NOMO-1 treated with dmso at 0.1 percent for 144 hours (cell line): ENCODE data around the gene SCP2.

Experiments
- DNase-seq: peaks from one replicate; lab custom pipeline; 2025; ENCODE audit not compliant: unreplicated experiment; lab: John Stamatoyannopoulos, UW

The SCP2 gene

GRCh38 chr1:52927212-52928014, at the start of gene SCP2:
Gene SCP2, plus strand, starts transcription at chr1:52927276. Its CDS starts 121 bp downstream, at chr1:52927397.
- DNase-seq: peak; percentile 11

- DNase-seq: no peak
Observed at GRCh38 chr1:52877554-52877953, 49.5 kb upstream of the SCP2 start.

GRCh38 chr1:52880206-52880605, 46.9 kb upstream of the SCP2 start:
- DNase-seq: no peak

DNA sequence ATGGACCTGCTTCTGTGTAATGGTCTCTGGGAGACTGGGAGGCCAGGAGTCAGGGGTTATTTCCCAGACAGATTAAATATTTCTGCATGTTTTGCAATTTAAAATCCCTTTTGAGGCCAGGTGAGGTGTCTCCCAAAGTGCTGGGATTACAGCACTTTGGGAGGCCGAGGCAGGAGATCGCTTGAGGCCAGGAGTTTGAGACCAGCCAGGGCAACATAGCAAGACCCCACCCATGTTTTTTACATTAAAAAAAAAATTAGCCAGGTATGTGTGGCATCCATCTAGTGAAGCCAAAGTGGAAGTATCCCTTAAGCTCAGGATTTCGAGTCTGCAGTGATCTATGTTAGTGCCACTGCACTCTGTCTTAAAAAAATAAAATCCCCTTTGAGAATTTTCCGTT, 39.6 kb upstream of the SCP2 start:
- no peak for DNase-seq

DNA sequence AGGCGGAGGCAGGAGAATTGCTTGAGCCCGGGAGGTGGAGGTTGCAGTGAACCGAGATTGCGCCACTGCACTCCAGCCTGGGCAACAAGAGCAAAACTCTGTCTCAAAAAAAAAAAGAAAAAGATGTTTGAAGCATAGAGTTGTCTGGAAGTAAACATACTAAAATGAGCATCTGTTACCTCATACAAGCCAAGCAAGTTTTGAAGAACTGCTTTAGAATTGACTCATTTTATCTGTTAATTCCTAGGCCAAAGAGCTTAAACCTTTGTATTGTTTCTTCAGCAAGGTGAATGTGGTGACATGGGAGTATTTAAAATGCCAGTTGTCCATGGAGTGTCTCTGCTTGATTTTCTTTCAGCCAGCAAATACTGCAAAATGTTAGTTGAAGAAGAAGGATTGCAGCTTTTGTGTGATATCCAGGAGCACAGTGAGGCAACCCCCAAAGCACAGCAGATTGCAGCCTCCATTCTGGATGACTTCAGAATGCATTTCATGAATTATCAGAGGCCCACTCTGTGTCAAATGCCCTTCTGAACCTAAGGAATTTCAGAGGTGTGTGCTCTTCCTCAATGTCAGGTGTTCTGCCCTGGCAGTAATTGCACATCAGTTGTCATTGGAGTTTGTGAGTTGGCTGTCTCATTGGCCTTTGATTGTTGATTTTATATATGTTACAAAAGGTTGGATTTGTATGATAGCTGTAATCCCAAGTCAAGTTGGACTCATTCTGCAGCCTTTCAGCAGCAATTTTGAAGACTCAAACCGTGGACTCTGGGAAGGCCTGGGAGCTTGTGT, 34.5 kb upstream of the SCP2 start:
- no peak for DNase-seq

DNA sequence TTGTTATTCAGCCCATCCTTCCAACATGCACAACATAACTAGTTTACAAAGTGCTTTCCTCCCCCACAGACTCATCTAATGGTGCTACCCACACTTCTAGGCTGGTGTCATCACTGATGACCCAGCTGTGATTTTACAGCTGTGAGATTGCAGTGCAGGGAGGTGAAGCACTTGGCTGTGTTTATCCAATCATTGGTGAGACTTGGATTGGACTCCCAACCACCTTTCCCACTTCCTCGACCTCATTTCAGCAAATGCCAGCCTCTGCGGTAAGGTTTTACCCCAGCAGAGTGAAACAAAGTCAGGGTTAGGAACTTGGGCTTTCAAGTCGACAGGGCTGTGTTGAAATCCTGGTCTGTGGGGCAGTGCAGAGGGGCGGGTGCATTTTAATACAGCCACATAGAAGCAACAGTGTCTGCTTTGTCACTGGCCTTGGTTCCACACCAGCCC, 27.6 kb upstream of the SCP2 start:
- peak; percentile 4 for DNase-seq

GRCh38 chr1:52900402-52900801, 26.7 kb upstream of the SCP2 start:
- DNase-seq: no peak

DNA sequence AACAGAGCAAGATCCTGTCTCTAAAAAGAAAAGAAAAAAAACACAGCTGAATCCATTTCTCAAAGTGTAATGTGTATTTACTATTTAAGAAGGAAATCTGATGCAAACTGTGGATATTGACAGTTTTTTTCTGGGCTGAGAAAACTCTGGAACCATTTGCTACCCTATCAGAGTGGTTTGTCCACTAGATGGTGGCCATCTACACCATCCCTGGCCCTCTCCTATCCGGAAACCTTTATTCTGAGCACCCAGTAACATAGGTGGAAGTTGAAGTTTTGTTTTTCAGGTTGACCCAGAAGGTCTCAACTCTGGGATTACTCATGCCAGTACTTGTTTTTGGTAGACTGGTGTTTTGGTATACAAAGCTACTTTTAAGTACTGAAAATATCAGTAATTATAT, 25.7 kb upstream of the SCP2 start:
- no peak for DNase-seq

DNA sequence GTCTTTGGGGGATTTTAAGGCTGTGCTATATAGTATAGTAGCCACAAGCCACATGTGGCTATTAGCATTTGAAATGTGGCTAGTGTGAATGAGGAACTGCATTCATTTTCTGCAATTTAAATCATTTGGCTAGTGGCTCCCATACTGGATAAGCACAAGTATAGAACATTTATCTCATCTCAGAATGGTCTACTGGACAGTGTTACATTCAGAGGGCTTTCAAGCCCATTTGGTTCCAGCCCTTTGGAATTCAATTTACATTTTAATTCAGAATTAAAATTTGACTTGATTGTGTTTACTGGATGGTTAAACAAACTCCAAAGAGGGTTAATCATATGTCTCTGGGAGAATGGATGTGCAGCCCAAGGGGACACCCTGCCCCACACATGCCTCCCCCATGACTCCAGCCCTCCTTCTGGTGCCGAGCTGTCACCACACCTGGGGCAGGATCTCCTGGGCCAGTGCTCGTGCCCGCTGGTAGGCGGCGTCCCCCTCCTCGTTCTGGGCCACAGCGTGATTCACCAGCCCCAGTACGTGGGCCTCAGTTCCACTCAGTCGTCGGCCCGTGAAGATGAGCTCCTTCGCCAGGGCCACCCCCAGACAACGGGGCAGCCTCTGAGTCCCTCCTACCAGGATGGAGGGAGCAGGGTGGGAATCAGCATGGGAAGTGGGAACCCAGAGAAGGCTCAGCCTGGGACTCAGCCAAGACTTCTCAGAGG, 22.7 kb upstream of the SCP2 start:
- no peak for DNase-seq

- no peak for DNase-seq
Observed at GRCh38 chr1:52904927-52905698, 22.0 kb upstream of the SCP2 start.

GRCh38 chr1:52906135-52906603, 20.9 kb upstream of the SCP2 start:
- DNase-seq: no peak

DNA sequence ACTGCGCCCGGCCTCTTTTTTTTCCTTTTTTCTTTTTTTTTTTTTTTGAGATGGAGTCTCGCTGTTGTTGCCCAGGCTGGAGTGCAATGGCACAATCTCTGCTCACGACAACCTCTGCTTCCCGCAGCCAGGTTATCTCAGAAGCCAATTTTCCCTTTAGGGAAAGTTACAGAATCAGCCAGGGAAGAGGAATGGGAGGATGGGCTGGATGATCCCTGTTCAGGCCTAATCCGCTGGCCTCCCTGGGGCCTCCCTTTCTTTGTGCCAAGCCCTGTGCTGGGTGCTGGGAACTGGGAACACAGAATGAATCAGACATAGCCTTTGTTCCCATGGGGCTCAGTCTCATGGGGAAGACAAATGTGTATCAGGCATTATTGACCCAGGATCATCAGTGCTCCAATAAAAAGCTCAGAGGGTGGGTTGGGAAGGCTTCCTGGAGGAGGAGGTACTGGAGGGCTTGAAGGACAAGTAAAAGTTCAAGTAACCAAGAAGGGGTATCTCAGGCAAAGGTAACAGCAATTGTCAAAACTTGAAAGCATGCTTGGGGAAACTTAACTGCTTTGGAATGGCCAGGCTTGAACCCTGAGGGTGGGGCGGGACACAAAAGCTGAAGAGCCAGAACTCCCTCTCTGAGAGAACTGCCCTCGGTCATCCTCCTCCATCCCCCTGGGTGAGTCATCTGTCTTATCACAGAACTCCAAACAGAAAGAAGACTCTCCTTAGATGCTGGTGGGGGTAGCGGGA, 19.8 kb upstream of the SCP2 start:
- no peak for DNase-seq

- no peak for DNase-seq
Observed at GRCh38 chr1:52907812-52908153, 19.3 kb upstream of the SCP2 start.

DNA sequence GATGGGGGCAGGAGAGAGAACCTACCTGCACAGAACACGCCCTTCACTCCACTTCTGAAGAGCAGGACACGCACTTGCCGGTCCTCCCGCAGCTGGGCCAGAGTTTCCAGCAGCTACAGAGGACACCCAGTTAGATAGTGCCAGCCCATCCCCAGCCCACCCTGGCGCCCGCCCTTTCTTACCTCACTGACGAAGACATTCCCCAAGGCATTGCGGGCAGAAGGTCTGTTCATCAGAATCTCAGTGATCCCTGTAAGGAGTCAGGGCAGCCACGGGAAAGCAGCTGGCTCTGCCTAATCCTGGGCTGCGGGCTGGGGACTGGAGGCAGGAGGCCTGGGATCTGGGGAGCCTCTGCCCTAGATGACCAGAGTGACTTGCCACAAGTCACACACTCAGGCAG, 15.5 kb upstream of the SCP2 start:
- DNase-seq: no peak

- no peak for DNase-seq
Observed at GRCh38 chr1:52913014-52913413, 14.1 kb upstream of the SCP2 start.

DNA sequence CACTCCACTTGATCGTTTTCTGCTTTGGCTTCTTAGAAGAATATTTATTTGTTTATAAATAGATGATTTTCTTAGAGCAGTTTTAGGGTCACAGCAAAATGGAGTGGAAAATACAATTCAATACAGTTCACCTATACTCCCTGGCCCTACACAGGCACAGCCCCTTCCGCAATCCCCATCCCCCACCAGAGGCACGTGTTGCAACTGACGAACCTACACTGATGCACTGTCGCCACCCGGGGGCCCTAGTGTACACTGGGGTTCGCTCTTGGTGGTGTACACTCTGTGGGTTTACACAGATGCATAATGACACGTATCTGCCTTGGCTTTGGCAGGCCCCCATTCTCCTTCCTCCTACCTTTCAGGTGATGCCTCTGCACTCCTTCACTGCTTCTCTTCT, 13.5 kb upstream of the SCP2 start:
- no peak for DNase-seq

GRCh38 chr1:52914463-52914862, 12.6 kb upstream of the SCP2 start:
- no peak for DNase-seq

DNA sequence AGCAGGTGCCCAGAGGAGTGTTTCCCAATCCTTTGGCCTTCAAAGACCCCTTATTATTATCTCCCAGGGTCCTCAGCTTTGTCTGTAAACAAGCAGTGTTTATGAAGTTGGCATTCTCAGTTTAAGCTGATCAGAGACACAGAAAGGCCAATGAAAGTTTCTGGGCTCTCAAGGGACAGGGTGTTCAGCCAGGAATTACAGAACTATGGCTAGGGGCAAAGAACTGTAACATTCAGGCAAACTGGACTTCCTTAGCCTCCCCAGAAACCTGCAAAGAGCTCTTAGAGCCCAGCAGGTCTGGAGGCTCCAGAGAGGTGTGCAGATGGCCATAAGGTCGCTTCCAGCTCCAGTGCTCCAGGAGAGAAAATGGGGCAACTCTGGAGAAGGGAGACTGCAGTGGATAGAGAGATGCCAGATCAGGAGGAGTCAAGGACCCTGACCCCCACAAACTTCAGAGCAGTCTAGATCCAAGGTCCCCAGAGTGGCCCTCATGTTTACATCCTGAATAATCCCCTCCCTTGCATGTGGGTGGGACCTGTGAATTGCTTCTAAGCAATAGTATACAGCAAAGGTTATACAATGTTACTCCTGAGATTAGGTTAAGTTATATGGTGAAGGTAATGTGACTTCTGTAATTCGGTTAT, 11.7 kb upstream of the SCP2 start:
- DNase-seq: no peak

DNA sequence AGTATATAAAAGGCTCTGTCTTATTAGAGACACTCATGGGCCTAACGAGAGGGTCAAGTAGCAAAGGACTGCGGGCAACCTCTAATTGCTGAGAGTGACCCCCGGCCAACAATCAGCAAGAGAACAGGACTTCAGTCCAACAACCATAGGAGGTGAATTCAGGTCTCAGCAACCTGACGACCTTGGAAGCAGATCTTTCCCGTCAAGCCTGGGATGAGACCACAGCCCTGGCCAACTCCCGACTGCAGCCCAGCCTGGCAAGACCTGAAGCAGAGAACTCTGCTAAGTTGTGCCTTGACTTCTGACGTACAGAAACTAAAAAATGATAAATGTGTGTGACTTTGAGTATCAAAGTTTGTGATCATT, 11.2 kb upstream of the SCP2 start:
- no peak for DNase-seq
